WTC11 (cell line): ENCODE measurements around the gene ZNRF1.

Source experiments
- ETV6 ChIP-seq: sonication (generic); formaldehyde crosslinking; IDR thresholded peaks from 2 replicates; pipeline ENCODE4 v1.8.1; 2022; ENCODE audit warnings: mild to moderate bottlenecking, missing genetic modification reagents
- TF ChIP-seq, protein P1 (sequence below): sonication (generic); formaldehyde crosslinking; IDR thresholded peaks from 2 replicates; pipeline ENCODE4 v1.8.1; 2023; ENCODE audit warnings: mild to moderate bottlenecking, missing genetic modification reagents, borderline replicate concordance
- TF ChIP-seq, protein P2 (sequence below): fragments of 200-600 bp; IDR thresholded peaks from 2 replicates; pipeline ENCODE4 v1.8.0; 2022; ENCODE audit warnings: antibody characterized with exemption

DNA sequence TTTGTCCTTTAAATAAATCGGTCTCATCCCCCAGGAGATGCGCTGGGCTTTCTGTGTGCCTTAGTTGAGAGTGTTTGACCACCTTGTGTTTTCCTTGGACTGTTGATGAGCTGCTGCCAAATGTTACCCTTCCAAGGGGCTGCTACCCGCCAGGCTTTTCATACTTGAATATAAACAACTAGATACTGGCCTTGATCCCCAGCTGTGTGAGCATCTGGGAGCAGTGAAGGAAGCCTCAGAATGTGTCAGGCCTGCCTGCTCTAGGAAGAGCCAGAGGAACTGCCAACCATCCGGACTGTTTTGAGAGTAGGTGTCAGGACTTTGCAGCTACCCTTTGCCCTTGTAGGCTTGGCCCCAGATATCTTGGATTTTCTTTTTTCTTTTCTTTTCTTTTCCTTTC, 60.0 kb downstream of the ZNRF1 start:
- no peak for TF ChIP-seq ETV6 (CRISPR knock-in tag)
- TF ChIP-seq, protein P1, sequence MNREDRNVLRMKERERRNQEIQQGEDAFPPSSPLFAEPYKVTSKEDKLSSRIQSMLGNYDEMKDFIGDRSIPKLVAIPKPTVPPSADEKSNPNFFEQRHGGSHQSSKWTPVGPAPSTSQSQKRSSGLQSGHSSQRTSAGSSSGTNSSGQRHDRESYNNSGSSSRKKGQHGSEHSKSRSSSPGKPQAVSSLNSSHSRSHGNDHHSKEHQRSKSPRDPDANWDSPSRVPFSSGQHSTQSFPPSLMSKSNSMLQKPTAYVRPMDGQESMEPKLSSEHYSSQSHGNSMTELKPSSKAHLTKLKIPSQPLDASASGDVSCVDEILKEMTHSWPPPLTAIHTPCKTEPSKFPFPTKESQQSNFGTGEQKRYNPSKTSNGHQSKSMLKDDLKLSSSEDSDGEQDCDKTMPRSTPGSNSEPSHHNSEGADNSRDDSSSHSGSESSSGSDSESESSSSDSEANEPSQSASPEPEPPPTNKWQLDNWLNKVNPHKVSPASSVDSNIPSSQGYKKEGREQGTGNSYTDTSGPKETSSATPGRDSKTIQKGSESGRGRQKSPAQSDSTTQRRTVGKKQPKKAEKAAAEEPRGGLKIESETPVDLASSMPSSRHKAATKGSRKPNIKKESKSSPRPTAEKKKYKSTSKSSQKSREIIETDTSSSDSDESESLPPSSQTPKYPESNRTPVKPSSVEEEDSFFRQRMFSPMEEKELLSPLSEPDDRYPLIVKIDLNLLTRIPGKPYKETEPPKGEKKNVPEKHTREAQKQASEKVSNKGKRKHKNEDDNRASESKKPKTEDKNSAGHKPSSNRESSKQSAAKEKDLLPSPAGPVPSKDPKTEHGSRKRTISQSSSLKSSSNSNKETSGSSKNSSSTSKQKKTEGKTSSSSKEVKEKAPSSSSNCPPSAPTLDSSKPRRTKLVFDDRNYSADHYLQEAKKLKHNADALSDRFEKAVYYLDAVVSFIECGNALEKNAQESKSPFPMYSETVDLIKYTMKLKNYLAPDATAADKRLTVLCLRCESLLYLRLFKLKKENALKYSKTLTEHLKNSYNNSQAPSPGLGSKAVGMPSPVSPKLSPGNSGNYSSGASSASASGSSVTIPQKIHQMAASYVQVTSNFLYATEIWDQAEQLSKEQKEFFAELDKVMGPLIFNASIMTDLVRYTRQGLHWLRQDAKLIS (CRISPR knock-in tag) = no peak
- TF ChIP-seq, protein P2, sequence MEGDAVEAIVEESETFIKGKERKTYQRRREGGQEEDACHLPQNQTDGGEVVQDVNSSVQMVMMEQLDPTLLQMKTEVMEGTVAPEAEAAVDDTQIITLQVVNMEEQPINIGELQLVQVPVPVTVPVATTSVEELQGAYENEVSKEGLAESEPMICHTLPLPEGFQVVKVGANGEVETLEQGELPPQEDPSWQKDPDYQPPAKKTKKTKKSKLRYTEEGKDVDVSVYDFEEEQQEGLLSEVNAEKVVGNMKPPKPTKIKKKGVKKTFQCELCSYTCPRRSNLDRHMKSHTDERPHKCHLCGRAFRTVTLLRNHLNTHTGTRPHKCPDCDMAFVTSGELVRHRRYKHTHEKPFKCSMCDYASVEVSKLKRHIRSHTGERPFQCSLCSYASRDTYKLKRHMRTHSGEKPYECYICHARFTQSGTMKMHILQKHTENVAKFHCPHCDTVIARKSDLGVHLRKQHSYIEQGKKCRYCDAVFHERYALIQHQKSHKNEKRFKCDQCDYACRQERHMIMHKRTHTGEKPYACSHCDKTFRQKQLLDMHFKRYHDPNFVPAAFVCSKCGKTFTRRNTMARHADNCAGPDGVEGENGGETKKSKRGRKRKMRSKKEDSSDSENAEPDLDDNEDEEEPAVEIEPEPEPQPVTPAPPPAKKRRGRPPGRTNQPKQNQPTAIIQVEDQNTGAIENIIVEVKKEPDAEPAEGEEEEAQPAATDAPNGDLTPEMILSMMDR = no peak
